ENCODE measurements around the gene PDE7B.

Gene PDE7B

DNA sequence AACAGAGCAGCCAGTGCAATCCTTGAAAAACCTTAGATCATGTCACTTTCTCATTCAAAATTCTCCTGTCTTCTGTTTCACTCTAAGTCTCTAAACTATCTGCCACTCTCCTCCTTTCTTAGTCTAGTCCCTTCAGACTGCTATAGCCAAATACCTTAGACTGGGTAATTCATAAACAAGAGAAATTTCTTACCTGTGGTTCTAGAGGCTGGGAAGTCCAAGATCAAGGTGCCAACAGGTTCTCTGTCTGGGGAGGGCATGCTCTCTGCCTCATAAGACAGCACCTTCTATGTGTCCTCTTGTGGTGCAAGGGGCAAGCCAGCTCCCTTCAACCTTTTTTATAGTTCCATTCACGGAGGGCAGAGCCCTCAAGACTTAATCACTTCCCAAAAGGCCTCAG, 242.3 kb downstream of the PDE7B start:
- H3K27me3 ChIP-seq (replicated peaks; ENCODE audit: insufficient read depth, low read length): no peaks in the 10 kb centered on the region
- TF ChIP-seq EZH2 (optimal IDR thresholded peaks at IDR 0.05; ENCODE audit: low read depth, low read length) (no peak), EZH2phosphoT487 (IDR thresholded peaks at IDR 0.05; ENCODE audit: low read length) (no peak)
- TF ChIP-seq, protein P1, sequence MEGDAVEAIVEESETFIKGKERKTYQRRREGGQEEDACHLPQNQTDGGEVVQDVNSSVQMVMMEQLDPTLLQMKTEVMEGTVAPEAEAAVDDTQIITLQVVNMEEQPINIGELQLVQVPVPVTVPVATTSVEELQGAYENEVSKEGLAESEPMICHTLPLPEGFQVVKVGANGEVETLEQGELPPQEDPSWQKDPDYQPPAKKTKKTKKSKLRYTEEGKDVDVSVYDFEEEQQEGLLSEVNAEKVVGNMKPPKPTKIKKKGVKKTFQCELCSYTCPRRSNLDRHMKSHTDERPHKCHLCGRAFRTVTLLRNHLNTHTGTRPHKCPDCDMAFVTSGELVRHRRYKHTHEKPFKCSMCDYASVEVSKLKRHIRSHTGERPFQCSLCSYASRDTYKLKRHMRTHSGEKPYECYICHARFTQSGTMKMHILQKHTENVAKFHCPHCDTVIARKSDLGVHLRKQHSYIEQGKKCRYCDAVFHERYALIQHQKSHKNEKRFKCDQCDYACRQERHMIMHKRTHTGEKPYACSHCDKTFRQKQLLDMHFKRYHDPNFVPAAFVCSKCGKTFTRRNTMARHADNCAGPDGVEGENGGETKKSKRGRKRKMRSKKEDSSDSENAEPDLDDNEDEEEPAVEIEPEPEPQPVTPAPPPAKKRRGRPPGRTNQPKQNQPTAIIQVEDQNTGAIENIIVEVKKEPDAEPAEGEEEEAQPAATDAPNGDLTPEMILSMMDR (IDR thresholded peaks at IDR 0.05; ENCODE audit: low read length): no peak
- H3K27ac ChIP-seq (ENCODE audit: low read length): no peak overlapping the region
- no peaks in the 10 kb centered on the region for H3K9me2 ChIP-seq (replicated peaks; ENCODE audit: insufficient read depth, low read length)
- no peak for DNase-seq
- H3K9ac ChIP-seq (ENCODE audit: low read length): no peak overlapping the region
- H3K9me3 ChIP-seq (replicated peaks; ENCODE audit: insufficient read depth, low read length): no peaks in the 10 kb centered on the region
- no peaks in the 10 kb centered on the region for H3K4me1 ChIP-seq (ENCODE audit: low read length)
- H3F3A ChIP-seq (ENCODE audit: insufficient read depth, low read length): no peaks in the 10 kb centered on the region
- no peaks in the 10 kb centered on the region for H3K36me3 ChIP-seq (replicated peaks; ENCODE audit: insufficient read depth, low read length)
- no peak overlapping the region for H3K4me3 ChIP-seq (ENCODE audit: low read length)
- no peak overlapping the region for H2AFZ ChIP-seq (ENCODE audit: low read length)
- H3K79me2 ChIP-seq (ENCODE audit: low read length): no peaks in the 10 kb centered on the region
- no peaks in the 10 kb centered on the region for H4K20me1 ChIP-seq (ENCODE audit: insufficient read depth, low read length)
- H3K4me2 ChIP-seq (ENCODE audit: low read depth, low read length): no peak overlapping the region

DNA sequence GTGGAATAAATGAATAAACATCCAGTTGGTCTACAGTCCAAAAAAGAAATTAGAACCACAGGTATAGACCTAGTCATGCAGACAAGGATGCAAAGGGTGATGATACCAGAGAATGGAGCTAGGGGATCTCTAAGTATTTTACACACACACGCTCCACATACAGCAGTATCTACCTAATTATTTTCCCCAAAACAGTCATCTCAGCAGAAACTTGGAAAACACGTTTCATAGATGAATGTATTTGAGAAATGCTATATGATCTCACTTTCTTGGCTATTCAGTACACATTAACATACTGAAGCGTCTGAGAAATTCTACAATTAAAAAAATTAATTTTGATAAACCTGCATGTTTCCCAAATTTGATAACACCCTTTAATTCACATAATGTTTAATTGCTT, 243.3 kb downstream of the PDE7B start:
- H3K36me3 ChIP-seq (replicated peaks; ENCODE audit: insufficient read depth, low read length): no peaks in the 10 kb centered on the region
- H3F3A ChIP-seq (ENCODE audit: insufficient read depth, low read length): no peaks in the 10 kb centered on the region
- no peaks in the 10 kb centered on the region for H4K20me1 ChIP-seq (ENCODE audit: insufficient read depth, low read length)
- H3K4me1 ChIP-seq (ENCODE audit: low read length): no peaks in the 10 kb centered on the region
- no peaks in the 10 kb centered on the region for H3K9me3 ChIP-seq (replicated peaks; ENCODE audit: insufficient read depth, low read length)
- no peak overlapping the region for H3K4me3 ChIP-seq (ENCODE audit: low read length)
- H3K27me3 ChIP-seq (replicated peaks; ENCODE audit: insufficient read depth, low read length): no peaks in the 10 kb centered on the region
- H3K79me2 ChIP-seq (ENCODE audit: low read length): no peaks in the 10 kb centered on the region
- no peaks in the 10 kb centered on the region for H3K9me2 ChIP-seq (replicated peaks; ENCODE audit: insufficient read depth, low read length)
- TF ChIP-seq EZH2 (optimal IDR thresholded peaks at IDR 0.05; ENCODE audit: low read depth, low read length) (no peak), EZH2phosphoT487 (IDR thresholded peaks at IDR 0.05; ENCODE audit: low read length) (no peak)
- TF ChIP-seq, protein P1 (IDR thresholded peaks at IDR 0.05; ENCODE audit: low read length): no peak
- DNase-seq: no peak
- no peak overlapping the region for H3K4me2 ChIP-seq (ENCODE audit: low read depth, low read length)
- no peak overlapping the region for H2AFZ ChIP-seq (ENCODE audit: low read length)
- no peak overlapping the region for H3K9ac ChIP-seq (ENCODE audit: low read length)
- no peak overlapping the region for H3K27ac ChIP-seq (ENCODE audit: low read length)

DNA sequence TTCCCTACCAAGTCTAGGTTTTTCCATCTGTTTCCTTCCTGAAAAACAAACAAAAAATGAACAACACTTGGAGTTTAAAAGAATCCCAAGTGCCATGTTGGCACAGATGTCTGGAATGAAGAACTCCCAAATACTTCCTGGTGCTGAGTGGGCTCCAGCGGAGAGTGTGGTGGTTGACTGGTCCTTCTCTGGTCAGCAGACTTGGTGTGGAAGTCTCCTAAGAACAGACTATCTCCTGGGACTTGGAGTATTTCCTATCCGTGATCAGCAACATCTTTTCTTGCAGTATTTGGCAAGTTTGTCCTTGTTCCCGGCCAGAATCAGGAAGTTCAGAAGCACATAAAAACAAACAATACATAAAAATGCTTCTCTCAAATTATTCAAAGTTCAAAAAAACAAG, 244.5 kb downstream of the PDE7B start:
- no peak overlapping the region for H3K27ac ChIP-seq (ENCODE audit: low read length)
- no peak for DNase-seq
- TF ChIP-seq EZH2phosphoT487 (IDR thresholded peaks at IDR 0.05; ENCODE audit: low read length) (no peak), EZH2 (optimal IDR thresholded peaks at IDR 0.05; ENCODE audit: low read depth, low read length) (no peak)
- TF ChIP-seq, protein P1 (IDR thresholded peaks at IDR 0.05; ENCODE audit: low read length): no peak

More for the DNA sequence above, 244.5 kb downstream of the PDE7B start:
- H3K4me2 ChIP-seq (ENCODE audit: low read depth, low read length): no peak overlapping the region
- H4K20me1 ChIP-seq (ENCODE audit: insufficient read depth, low read length): no peaks in the 10 kb centered on the region
- no peak overlapping the region for H3K4me3 ChIP-seq (ENCODE audit: low read length)
- no peak overlapping the region for H2AFZ ChIP-seq (ENCODE audit: low read length)
- H3F3A ChIP-seq (ENCODE audit: insufficient read depth, low read length): no peaks in the 10 kb centered on the region
- H3K9ac ChIP-seq (ENCODE audit: low read length): no peak overlapping the region
- no peaks in the 10 kb centered on the region for H3K9me2 ChIP-seq (replicated peaks; ENCODE audit: insufficient read depth, low read length)
- no peaks in the 10 kb centered on the region for H3K36me3 ChIP-seq (replicated peaks; ENCODE audit: insufficient read depth, low read length)
- H3K79me2 ChIP-seq (ENCODE audit: low read length): no peaks in the 10 kb centered on the region
- no peaks in the 10 kb centered on the region for H3K27me3 ChIP-seq (replicated peaks; ENCODE audit: insufficient read depth, low read length)
- H3K9me3 ChIP-seq (replicated peaks; ENCODE audit: insufficient read depth, low read length): no peaks in the 10 kb centered on the region
- H3K4me1 ChIP-seq (ENCODE audit: low read length): no peaks in the 10 kb centered on the region

Measured in MM.1S (cell line).